Calu3 (cell line): ENCODE measurements around the gene C11orf86. TPM values are rescaled to one million over a fixed set of nuclear protein-coding genes. Genes with fewer than 3 reads are reported as not detected.
"Not testable (repeated sequence)": the region's sequence is repeated elsewhere in the genome, so short reads cannot be mapped to it uniquely, and the experiment has no call there.

Source experiments
- BruUV-seq: library from RNA; stranded (reverse); fragments of 400-500 nt; replicated peaks from 2 replicates; lab custom pipeline; 2021; lab: Mats Ljungman, UMichigan
- CTCF ChIA-PET: fragments of 300-600 bp; sonication (Branson Sonifier 250); formaldehyde crosslinking; loops from one replicate; lab custom pipeline; 2022; ENCODE audit warnings: antibody characterized with exemption; lab: Charles Lee
- DNase-seq: peaks from one replicate; pipeline ENCODE4 v3.0.0; 2022
- H3K27ac Mint-ChIP-seq: one replicate; pipeline ENCODE4 v1.8.0; 2022; ENCODE audit warnings: mixed read lengths; ENCODE audit not compliant: unreplicated experiment
- H3K27me3 Mint-ChIP-seq: one replicate; pipeline ENCODE4 v1.8.0; 2022; ENCODE audit warnings: mixed read lengths; ENCODE audit not compliant: unreplicated experiment
- H3K36me3 Mint-ChIP-seq: one replicate; pipeline ENCODE4 v1.8.0; 2022; ENCODE audit warnings: mild to moderate bottlenecking, moderate library complexity, mixed read lengths; ENCODE audit not compliant: insufficient read depth, unreplicated experiment
- H3K4me1 Mint-ChIP-seq: one replicate; pipeline ENCODE4 v1.8.0; 2022; ENCODE audit warnings: mild to moderate bottlenecking, low read depth, mixed read lengths; ENCODE audit not compliant: unreplicated experiment
- H3K4me3 Mint-ChIP-seq: one replicate; pipeline ENCODE4 v1.8.0; 2022; ENCODE audit warnings: mild to moderate bottlenecking, low read depth, moderate library complexity, mixed read lengths; ENCODE audit not compliant: unreplicated experiment
- H3K9me3 Mint-ChIP-seq: one replicate; pipeline ENCODE4 v1.8.0; 2022; ENCODE audit warnings: low read depth, mixed read lengths; ENCODE audit not compliant: unreplicated experiment
- intact Hi-C: fragments of 100-400 bp; cut with micrococcal nuclease; formaldehyde crosslinking; loops from one replicate; pipeline ENCODE4 v1.10.0; 2022; ENCODE audit not compliant: unreplicated experiment
- total RNA-seq: library from RNA; stranded (reverse); gene quantifications from 2 replicates; pipeline ENCODE4 v1.2.3, GENCODE V29; 2022
- TF ChIP-seq, protein P1 (sequence below): fragments of 200-600 bp; IDR thresholded peaks from one replicate; pipeline ENCODE4 v1.8.0; 2022; ENCODE audit warnings: antibody characterized with exemption; ENCODE audit not compliant: unreplicated experiment

Gene C11orf86
- total RNA-seq, 1 experiment from 2014 or later, result not detected

- no peaks in the 10 kb centered on the region for H3K36me3 Mint-ChIP-seq
- H3K9me3 Mint-ChIP-seq, result no peaks in the 10 kb centered on the region
- no peak for DNase-seq
- CTCF ChIA-PET, result no interaction called here
- TF ChIP-seq, protein P1, sequence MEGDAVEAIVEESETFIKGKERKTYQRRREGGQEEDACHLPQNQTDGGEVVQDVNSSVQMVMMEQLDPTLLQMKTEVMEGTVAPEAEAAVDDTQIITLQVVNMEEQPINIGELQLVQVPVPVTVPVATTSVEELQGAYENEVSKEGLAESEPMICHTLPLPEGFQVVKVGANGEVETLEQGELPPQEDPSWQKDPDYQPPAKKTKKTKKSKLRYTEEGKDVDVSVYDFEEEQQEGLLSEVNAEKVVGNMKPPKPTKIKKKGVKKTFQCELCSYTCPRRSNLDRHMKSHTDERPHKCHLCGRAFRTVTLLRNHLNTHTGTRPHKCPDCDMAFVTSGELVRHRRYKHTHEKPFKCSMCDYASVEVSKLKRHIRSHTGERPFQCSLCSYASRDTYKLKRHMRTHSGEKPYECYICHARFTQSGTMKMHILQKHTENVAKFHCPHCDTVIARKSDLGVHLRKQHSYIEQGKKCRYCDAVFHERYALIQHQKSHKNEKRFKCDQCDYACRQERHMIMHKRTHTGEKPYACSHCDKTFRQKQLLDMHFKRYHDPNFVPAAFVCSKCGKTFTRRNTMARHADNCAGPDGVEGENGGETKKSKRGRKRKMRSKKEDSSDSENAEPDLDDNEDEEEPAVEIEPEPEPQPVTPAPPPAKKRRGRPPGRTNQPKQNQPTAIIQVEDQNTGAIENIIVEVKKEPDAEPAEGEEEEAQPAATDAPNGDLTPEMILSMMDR, result no peak
- no peaks in the 10 kb centered on the region for H3K27me3 Mint-ChIP-seq
- H3K4me3 Mint-ChIP-seq, result no peak overlapping the region
- intact Hi-C loops, result no loop called here
- no peaks in the 10 kb centered on the region for H3K4me1 Mint-ChIP-seq
- H3K27ac Mint-ChIP-seq, result no peak overlapping the region
- BruUV-seq, result no TSS peak
Observed at GRCh38 chr11:67002921-67003411, 27.9 kb downstream of the C11orf86 start.

GRCh38 chr11:67005200-67005599 lies 30.1 kb downstream of the C11orf86 start:
- H3K9me3 Mint-ChIP-seq, H3K4me1 Mint-ChIP-seq, DNase-seq, H3K27ac Mint-ChIP-seq, BruUV-seq, intact Hi-C loops, H3K36me3 Mint-ChIP-seq, CTCF ChIA-PET, H3K27me3 Mint-ChIP-seq, H3K4me3 Mint-ChIP-seq: not testable (repeated sequence)

GRCh38 chr11:67006029-67006884 lies 31.2 kb downstream of the C11orf86 start:
- no TSS peak for BruUV-seq
- TF ChIP-seq, protein P1, result no peak
- Mint-ChIP-seq H3K36me3 (no peaks in the 10 kb centered on the region), H3K9me3 (no peaks in the 10 kb centered on the region), H3K4me1 (no peaks in the 10 kb centered on the region), H3K27ac (no peak overlapping the region), H3K27me3 (no peaks in the 10 kb centered on the region), H3K4me3 (no peak overlapping the region)
- DNase-seq, result no peak
- intact Hi-C loops, result no loop called here
- CTCF ChIA-PET, result interaction anchor here (0.6 to 1.0 kb wide), 2 partner anchors 10 to 48 kb away, joined by 3 read pairs; no protein-coding TSS in a partner anchor

DNA sequence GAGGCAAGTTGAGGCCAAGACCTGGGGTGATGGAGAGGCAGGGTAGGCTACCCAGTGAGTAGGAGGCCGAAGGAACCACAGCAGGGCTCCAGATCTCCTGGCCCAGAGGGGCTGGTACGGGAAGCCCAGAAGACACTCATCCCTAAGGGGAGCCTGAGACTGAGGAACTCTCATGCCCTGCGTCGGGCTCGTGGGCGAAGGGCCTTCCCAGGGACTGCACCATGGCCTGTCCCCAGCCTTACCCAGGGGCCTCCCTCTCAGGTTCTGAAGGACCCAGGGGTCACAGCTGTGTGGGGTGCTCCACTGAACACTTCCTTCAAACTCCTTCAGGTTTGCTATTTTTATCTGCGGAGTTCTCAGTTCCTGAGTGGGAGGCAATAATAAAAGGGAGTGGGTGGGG lies 32.0 kb downstream of the C11orf86 start:
- CTCF ChIA-PET, result interaction anchor here (0.6 to 1.0 kb wide), 2 partner anchors 9 to 47 kb away, joined by 3 read pairs; no protein-coding TSS in a partner anchor
- no TSS peak for BruUV-seq
- no peak for DNase-seq
- no peaks in the 10 kb centered on the region for H3K4me1 Mint-ChIP-seq
- intact Hi-C loops, result no loop called here
- H3K27me3 Mint-ChIP-seq, result no peaks in the 10 kb centered on the region
- H3K9me3 Mint-ChIP-seq, result no peaks in the 10 kb centered on the region
- no peaks in the 10 kb centered on the region for H3K36me3 Mint-ChIP-seq
- no peak overlapping the region for H3K4me3 Mint-ChIP-seq
- H3K27ac Mint-ChIP-seq, result no peak overlapping the region
- TF ChIP-seq, protein P1, result no peak
